ENCODE results near the gene MLC1.

DNA sequence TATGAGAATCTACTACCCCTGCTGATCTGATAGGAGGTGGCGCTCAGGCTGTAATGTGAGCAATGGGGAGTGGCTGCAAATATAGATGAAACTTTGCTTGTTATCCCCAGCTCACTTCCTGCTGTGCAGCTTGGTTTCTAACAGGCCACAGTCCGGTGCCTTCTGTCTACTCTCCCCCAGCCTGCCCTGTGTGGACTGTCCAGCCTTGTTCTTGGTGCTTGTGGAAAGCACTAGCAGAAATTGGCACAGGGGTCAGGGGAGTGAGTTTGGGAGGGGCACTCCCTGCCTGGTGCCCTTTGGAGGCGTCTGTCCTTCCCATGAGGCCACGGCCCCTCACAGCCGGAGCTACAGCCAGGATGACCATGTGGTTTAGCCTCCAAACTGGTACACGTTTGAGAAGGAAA, 18.9 kb upstream of the MLC1 start:
- TF ChIP-seq, protein P1, sequence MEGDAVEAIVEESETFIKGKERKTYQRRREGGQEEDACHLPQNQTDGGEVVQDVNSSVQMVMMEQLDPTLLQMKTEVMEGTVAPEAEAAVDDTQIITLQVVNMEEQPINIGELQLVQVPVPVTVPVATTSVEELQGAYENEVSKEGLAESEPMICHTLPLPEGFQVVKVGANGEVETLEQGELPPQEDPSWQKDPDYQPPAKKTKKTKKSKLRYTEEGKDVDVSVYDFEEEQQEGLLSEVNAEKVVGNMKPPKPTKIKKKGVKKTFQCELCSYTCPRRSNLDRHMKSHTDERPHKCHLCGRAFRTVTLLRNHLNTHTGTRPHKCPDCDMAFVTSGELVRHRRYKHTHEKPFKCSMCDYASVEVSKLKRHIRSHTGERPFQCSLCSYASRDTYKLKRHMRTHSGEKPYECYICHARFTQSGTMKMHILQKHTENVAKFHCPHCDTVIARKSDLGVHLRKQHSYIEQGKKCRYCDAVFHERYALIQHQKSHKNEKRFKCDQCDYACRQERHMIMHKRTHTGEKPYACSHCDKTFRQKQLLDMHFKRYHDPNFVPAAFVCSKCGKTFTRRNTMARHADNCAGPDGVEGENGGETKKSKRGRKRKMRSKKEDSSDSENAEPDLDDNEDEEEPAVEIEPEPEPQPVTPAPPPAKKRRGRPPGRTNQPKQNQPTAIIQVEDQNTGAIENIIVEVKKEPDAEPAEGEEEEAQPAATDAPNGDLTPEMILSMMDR (optimal IDR thresholded peaks at IDR 0.05 in 1 of 3, IDR thresholded peaks at IDR 0.05 in 1 of 3, conservative IDR thresholded peaks at IDR 0.05 in 1 of 3; ENCODE audit: extremely low read depth in 1 of 3, insufficient read depth in 2 of 3, low read length in 3 of 3), result no peak
- no peak for TF ChIP-seq EZH2 (IDR thresholded peaks at IDR 0.05; ENCODE audit: low read length)
